ENCODE results near the gene LRRC61.
"Not testable (repeated sequence)": the region's sequence is repeated elsewhere in the genome, so short reads cannot be mapped to it uniquely, and the experiment has no call there.

LRRC61 gene

DNA sequence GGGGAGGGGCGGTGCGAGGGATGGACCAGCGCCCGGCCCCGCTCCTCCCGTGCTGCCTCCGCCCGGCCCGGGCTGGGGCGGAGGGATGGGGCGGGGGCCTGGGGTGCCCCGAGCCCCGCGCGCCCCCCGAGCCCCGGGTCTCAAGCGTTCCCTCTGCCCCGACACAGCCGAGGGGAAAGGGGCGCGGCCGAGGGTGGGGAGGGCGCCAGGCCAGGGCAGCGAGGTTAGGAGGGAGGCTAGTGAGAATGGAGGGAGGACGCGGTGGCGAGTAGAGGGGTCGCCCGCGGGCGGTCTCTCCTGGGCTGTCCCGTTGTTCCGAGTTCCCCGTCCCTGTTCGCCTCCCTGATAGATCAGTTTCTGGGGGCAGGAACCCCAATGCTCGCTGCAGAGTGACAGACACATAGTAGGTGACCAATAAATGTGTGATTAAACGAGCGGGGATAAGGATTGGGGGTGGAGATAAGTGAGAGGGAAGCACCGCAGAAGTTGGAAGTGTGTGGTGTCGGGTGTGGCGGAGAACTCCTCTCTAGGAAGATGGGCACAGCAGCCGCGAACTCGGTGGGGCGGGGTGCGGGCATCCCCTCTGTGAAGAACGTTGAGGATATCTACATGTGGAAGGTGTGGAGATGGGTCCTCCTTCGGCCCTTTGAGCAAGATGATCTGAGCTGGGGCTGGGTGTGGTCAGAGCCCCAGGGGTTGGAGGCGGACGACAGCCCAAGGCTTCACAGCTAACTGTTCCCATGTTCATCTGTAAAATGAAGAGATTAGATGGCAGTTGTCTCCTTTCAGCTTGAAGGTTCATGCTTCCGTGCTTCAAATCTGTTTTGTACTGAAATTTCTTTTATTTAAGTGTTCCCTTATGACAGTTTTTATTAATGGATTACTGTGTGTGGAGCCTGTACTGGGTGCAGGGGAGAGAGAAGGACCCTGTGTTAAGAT lies 56.6 kb downstream of the LRRC61 start:
- DNase-seq, result no peak
- no peaks in the 10 kb centered on the region for H3K27me3 Mint-ChIP-seq
- peak; percentile 10 to 12 for ATAC-seq (replicated peaks)
- H3K4me3 Mint-ChIP-seq, result peak overlapping the region; percentile 93
- no peaks in the 10 kb centered on the region for H3K9me3 Mint-ChIP-seq
- H3K27ac Mint-ChIP-seq, result peak overlapping the region; percentile 95
- H3K4me1 Mint-ChIP-seq, result peaks cover 66 to 90% of the 10 kb centered on the region in 2 donors
- H3K36me3 Mint-ChIP-seq, result peaks cover 19 to 33% of the 10 kb centered on the region in 2 donors

GRCh38 chr7:150380463-150380862 lies 57.3 kb downstream of the LRRC61 start:
- Mint-ChIP-seq H3K9me3 (no peaks in the 10 kb centered on the region), H3K4me3 (peak overlapping the region; percentile 93), H3K27ac (peak overlapping the region; percentile 95), H3K4me1 (peaks cover 63 to 85% of the 10 kb centered on the region in 2 donors), H3K27me3 (no peaks in the 10 kb centered on the region), H3K36me3 (peaks cover 13 to 27% of the 10 kb centered on the region in 2 donors)
- ATAC-seq (replicated peaks) (peak; percentile 29 to 39), DNase-seq (peak; percentile 56)

- DNase-seq (no peak), ATAC-seq (replicated peaks) (no peak)
- H3K36me3 Mint-ChIP-seq, result peaks cover 12 to 22% of the 10 kb centered on the region in 2 donors
- H3K9me3 Mint-ChIP-seq, result no peaks in the 10 kb centered on the region
- peaks cover 58 to 84% of the 10 kb centered on the region in 2 donors for H3K4me1 Mint-ChIP-seq
- H3K27ac Mint-ChIP-seq, result peak overlapping the region; percentile 95
- peak overlapping the region; percentile 93 for H3K4me3 Mint-ChIP-seq
- no peaks in the 10 kb centered on the region for H3K27me3 Mint-ChIP-seq
Observed at GRCh38 chr7:150381096-150381495, 57.9 kb downstream of the LRRC61 start.

DNA sequence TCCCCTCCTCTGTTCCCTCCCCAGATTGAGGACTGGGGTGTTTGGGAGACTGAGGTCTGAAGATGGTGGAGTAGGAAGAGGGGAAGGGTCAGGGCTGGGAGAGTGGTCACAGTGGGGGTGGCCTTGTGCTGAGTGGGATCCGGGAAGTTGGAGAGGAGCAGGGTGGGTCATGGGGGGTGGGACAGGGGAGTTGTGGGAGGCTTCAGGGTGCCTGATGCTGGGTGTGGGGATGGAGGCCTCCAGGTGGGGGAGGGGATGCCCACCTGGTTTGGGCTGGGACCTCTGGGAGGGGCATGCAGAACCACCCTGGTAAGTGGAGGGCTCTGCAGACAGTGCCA lies 58.6 kb downstream of the LRRC61 start:
- peaks cover 52 to 83% of the 10 kb centered on the region in 2 donors for H3K4me1 Mint-ChIP-seq
- H3K4me3 Mint-ChIP-seq, result peak overlapping the region in 1 of 2 donors; percentile 22
- H3K36me3 Mint-ChIP-seq, result peaks cover 15 to 23% of the 10 kb centered on the region in 2 donors
- H3K27me3 Mint-ChIP-seq, result no peaks in the 10 kb centered on the region
- ATAC-seq (replicated peaks) (no peak), DNase-seq (no peak)
- no peaks in the 10 kb centered on the region for H3K9me3 Mint-ChIP-seq
- peak overlapping the region; percentile 91 for H3K27ac Mint-ChIP-seq

DNA sequence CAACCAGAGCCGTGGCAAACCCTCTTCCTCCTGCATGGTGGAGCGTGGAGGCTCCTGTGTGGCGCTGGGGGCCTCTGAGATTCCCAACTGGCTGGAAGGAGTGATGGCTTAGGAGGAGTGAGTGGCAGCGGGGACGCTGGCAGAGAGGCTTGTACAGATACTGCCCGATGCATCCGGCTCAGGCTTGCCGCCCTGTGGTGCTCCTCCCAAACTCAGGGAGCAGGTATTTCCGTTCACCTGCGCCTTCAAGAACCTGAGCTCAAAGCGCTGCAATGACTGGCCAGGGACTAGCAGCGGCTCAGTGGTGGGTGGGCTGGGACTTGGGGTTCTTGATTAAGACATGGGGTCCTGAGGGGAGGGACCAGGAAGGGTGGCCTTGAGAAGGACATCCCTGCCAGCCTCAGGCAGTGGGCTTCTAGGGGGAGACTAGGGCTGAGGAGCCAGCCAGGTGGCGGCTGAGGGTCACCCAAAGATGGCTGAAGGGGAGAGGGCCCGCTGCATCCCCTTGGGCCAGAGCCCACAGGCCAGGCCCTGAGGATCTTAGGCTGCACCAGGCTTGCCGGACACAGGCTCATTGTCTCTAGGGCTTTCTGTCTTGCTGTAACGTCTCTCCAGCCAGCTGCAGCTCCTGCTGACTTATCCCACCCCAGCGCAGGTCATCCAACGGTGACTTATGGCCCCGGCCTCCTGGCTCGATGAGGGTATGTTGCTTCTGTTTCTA lies 59.1 kb downstream of the LRRC61 start:
- ATAC-seq (replicated peaks) (no peak), DNase-seq (no peak)
- no peaks in the 10 kb centered on the region for H3K9me3 Mint-ChIP-seq
- peak overlapping the region; percentile 91 for H3K27ac Mint-ChIP-seq
- peak overlapping the region; percentile 6 to 7 for H3K4me3 Mint-ChIP-seq
- peaks cover 19 to 25% of the 10 kb centered on the region in 2 donors for H3K36me3 Mint-ChIP-seq
- H3K4me1 Mint-ChIP-seq, result peaks cover 49 to 81% of the 10 kb centered on the region in 2 donors
- no peaks in the 10 kb centered on the region for H3K27me3 Mint-ChIP-seq

DNA sequence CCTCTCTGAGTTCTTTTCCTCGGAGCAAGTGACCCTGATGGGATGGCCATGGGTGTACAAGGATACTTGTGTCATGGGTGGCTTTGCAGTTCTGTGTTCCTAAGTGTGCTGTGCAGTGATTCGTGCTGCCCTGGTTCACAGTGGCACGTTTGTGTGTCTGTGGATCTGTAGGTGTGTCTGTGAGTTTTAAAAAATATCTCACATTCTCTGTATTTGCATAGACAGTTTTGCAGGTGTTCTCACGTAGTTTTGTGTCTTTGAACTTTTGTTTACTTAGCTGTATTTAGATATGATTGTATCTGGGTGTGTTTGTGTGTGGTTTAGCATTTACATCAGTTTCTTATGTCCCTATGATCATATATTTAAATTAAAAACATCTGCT lies 59.7 kb downstream of the LRRC61 start:
- peaks cover 44 to 76% of the 10 kb centered on the region in 2 donors for H3K4me1 Mint-ChIP-seq
- H3K27me3 Mint-ChIP-seq, result no peaks in the 10 kb centered on the region
- ATAC-seq (replicated peaks) (no peak), DNase-seq (no peak)
- H3K9me3 Mint-ChIP-seq, result no peaks in the 10 kb centered on the region
- peak overlapping the region; percentile 6 to 7 for H3K4me3 Mint-ChIP-seq
- H3K36me3 Mint-ChIP-seq, result peaks cover 19 to 25% of the 10 kb centered on the region in 2 donors
- H3K27ac Mint-ChIP-seq, result peak overlapping the region; percentile 62

GRCh38 chr7:150383710-150384397 lies 60.7 kb downstream of the LRRC61 start:
- Mint-ChIP-seq H3K27ac (peak overlapping the region; percentile 34), H3K9me3 (no peaks in the 10 kb centered on the region), H3K4me3 (no peak overlapping the region), H3K27me3 (no peaks in the 10 kb centered on the region), H3K4me1 (peaks cover 41 to 75% of the 10 kb centered on the region in 2 donors), H3K36me3 (peaks cover 19 to 29% of the 10 kb centered on the region in 2 donors)
- DNase-seq (no peak), ATAC-seq (replicated peaks) (no peak)

DNA sequence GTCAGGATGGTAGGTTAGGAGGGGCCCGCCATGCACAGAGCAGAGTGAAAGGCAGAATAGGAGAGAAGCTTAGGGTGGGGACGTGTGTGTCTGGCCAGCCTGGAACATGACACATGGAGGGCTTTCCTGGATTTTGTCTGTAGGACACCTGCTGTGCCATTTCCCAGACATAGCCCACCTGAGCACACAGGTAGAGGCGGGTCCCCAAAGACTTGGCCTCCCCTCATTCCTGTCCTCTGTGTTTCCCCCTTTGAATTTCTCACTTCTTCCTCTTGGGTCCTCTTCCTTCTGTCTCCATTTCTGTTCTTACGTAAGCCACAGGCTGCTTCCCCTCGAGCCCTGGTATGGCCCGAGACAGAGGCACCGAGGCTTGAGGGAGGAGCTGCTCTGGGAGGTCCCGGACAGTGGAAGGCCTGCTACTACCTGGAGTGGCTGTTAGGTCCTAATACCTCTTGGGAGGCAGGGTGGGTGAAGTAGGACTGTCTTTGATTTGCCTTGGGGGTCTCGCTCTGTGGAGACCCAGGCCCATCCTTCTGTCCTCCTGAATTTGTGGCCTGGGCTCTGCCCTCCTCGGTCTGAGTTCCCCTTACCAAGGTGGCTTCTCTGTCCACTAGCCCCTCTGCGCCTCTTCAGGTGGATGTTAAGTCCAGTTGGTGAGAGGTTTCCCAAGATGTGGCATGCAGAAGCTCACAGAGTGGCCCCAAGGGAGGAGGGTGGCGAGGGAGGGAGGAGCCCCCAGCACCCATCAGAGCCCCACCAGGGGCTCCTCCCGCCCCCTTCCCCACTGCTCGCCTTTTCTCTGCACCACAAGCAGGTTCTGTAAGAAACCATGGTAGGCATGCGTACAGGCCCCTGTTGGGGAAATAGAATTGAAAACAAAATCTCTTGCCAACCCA lies 61.5 kb downstream of the LRRC61 start:
- Mint-ChIP-seq H3K27me3 (no peaks in the 10 kb centered on the region), H3K4me3 (no peak overlapping the region), H3K36me3 (peaks cover 21 to 30% of the 10 kb centered on the region in 2 donors), H3K4me1 (peaks cover 46 to 81% of the 10 kb centered on the region in 2 donors), H3K9me3 (no peaks in the 10 kb centered on the region), H3K27ac (no peak overlapping the region)
- ATAC-seq (replicated peaks), result no peak
- no peak for DNase-seq

GRCh38 chr7:150385302-150385723 lies 62.2 kb downstream of the LRRC61 start:
- no peaks in the 10 kb centered on the region for H3K9me3 Mint-ChIP-seq
- H3K4me3 Mint-ChIP-seq, result no peak overlapping the region
- DNase-seq (no peak), ATAC-seq (replicated peaks) (no peak)
- H3K4me1 Mint-ChIP-seq, result peaks cover 39 to 81% of the 10 kb centered on the region in 2 donors
- peaks cover 24 to 28% of the 10 kb centered on the region in 2 donors for H3K36me3 Mint-ChIP-seq
- no peaks in the 10 kb centered on the region for H3K27me3 Mint-ChIP-seq
- no peak overlapping the region for H3K27ac Mint-ChIP-seq

DNA sequence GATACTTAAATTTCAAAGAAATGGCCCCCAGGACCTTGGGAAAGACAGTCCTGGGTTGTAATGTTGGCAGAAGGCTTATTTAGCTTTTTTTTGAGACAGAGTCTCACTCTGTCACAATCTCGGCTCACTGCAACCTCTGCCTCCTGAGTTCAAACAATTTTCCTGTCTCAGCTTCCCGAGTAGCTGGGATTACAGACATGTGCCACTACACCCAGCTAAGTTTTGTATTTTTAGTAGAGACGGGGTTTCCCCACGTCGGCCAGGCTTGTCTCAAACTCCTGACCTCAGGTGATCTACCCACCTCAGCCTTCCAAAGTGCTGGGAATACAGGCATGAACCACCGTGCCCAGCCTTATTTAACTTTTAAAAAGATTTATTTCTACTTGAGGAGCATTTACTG lies 62.7 kb downstream of the LRRC61 start:
- not testable (repeated sequence) for H3K9me3 Mint-ChIP-seq; H3K4me3 Mint-ChIP-seq; H3K27ac Mint-ChIP-seq; ATAC-seq (replicated peaks); H3K27me3 Mint-ChIP-seq; DNase-seq
- peaks cover 27 to 30% of the 10 kb centered on the region in 2 donors for H3K36me3 Mint-ChIP-seq
- H3K4me1 Mint-ChIP-seq, result peaks cover 34 to 75% of the 10 kb centered on the region in 2 donors

Data from stimulated activated naive B cell treated with anti-CD40 and anti-IgM and Interleukin-4, amounts not matched to agents 10 μg/mL and 1 μg/mL and 100 μg/mL, for 72 hours (primary cell).